Neutrophil (primary cell): ENCODE measurements around the gene FARSA.

Experiments used
- H3K27ac ChIP-seq: fragments of 200-600 bp; sonication (generic); 2 replicates; pipeline ENCODE4 v1.5.1; 2016; ENCODE audit warnings: mild to moderate bottlenecking, moderate library complexity
- H3K27me3 ChIP-seq: fragments of 200-600 bp; sonication (generic); 2 replicates; pipeline ENCODE4 v1.6.0; 2016; ENCODE audit warnings: mild to moderate bottlenecking
- H3K36me3 ChIP-seq: fragments of 200-600 bp; sonication (generic); 2 replicates; pipeline ENCODE4 v1.5.1; 2017
- H3K4me1 ChIP-seq, 2 experiments: fragments of 200-600 bp in 1 of 2; sonication (generic) in 1 of 2; 1 replicate in 1 of 2; 2 replicates in 1 of 2; pipeline versions ENCODE4 v1.5.1 to v1.6.1; 2013 to 2016; ENCODE audit warnings: low read depth in 1 of 2, low read length in 1 of 2, mild to moderate bottlenecking in 1 of 2, moderate library complexity in 1 of 2; ENCODE audit not compliant: control insufficient read depth in 1 of 2, insufficient read depth in 1 of 2
- H3K4me3 ChIP-seq, 2 experiments: fragments of 200-600 bp in 1 of 2; sonication (generic) in 1 of 2; 1 replicate in 1 of 2; 2 replicates in 1 of 2; pipeline ENCODE4 v1.5.1; 2013 to 2016; ENCODE audit warnings: low read depth in 1 of 2, low read length in 1 of 2, mild to moderate bottlenecking in 1 of 2, moderate library complexity in 1 of 2
- H3K9me3 ChIP-seq: fragments of 200-600 bp; sonication (generic); 2 replicates; pipeline ENCODE4 v1.5.1; 2016
- CTCF ChIP-seq: fragments of 200-600 bp; sonication (generic); IDR thresholded peaks from 2 replicates; pipeline ENCODE4 v1.5.1; 2016; ENCODE audit warnings: antibody characterized with exemption

Gene FARSA

DNA sequence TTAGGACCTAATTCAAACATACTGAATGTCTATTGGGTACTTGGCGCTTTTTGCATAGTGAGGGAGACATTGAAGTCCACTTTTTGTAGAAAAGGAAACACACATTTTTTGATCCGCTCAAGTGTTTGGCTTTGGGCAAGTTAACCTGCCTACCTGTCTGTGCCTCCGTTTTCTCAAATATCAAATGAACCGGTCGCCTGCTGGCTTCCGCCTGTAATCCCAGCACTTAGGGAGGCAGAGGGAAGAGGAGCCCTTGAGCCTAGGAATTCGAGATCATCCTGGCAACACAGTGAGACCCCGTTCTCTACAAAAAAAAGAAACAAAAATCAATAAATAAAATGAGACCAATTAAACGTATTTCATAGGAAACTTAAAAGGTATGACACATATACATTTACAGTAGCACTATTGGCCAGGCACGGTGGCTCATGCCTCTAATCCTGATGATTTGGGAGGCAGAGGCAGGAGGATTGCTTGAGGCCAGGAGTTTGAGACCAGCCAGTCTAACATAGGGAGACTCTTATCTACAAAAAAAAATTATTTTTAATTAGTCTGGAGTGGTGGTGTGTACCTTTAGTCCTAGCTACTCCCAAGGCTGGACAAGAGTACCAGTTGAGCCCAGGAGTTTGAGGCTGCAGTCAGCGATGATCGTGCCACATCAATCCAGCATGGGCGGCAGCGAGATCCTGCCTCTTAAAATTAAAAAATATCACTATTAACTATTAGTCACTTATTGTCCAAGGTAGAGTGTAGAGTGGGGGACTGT is 13.4 kb upstream of the FARSA start:
- Histone ChIP-seq H3K36me3 (peaks cover 30% of the 10 kb centered on the region), H3K27ac (peak overlapping the region; percentile 81), H3K9me3 (no peaks in the 10 kb centered on the region), H3K4me3 (peak overlapping the region; percentile 68 to 95), H3K27me3 (no peaks in the 10 kb centered on the region), H3K4me1 (peaks cover 19 to 20% of the 10 kb centered on the region in 2 experiments)
- TF ChIP-seq CTCF = no peak

DNA sequence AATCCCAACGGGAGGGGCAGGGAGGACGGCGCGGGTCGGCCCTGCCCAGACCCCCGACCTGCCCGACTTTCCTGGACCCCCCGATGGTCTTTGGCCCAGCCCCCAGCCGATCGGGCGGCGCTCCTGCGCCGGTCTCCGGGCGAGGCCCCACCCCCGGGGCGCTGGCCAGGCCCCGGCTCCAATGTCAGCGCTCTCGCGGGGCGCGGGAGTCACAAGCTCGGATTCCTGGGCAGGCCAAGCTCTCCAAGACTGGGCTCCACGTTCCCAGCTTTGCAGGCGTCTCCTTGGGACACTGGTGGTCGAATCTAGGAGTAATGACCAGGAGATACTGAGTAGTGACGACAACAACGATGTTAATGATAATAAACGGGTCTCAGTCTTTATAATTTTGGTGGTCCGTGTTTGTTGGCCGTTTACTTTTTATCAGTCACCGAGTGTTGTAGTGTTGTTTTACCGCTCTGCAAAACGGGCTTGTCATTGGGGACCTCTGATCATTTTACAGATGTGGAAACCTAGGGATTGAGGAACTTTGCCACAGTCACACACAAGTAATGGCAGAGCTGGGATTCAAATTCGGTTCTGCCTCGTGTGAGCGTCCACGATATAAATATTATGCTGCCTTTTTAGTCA is 12.7 kb upstream of the FARSA start:
- Histone ChIP-seq H3K27me3 (no peaks in the 10 kb centered on the region), H3K4me1 (peaks cover 19 to 20% of the 10 kb centered on the region in 2 experiments), H3K9me3 (no peaks in the 10 kb centered on the region), H3K4me3 (peak overlapping the region; percentile 68 to 95), H3K27ac (peak overlapping the region; percentile 81), H3K36me3 (peaks cover 35% of the 10 kb centered on the region)
- no peak for TF ChIP-seq CTCF

- Histone ChIP-seq H3K27me3 (no peaks in the 10 kb centered on the region), H3K4me3 (peak within 1 kb of the TSS; percentile 68 to 95), H3K4me1 (peaks cover 22 to 24% of the 10 kb centered on the region in 2 experiments), H3K27ac (peak within 1 kb of the TSS; percentile 81), H3K9me3 (no peaks in the 10 kb centered on the region), H3K36me3 (peaks cover 41% of the 10 kb centered on the region)
- TF ChIP-seq CTCF = peak; percentile 33
Observed at GRCh38 chr19:12945479-12946091, 12.1 kb upstream of the FARSA start, which contains the start of gene RAD23A. Gene RAD23A, plus strand, starts transcription at chr19:12945862. Its CDS starts 87 bp downstream, at chr19:12945949.

DNA sequence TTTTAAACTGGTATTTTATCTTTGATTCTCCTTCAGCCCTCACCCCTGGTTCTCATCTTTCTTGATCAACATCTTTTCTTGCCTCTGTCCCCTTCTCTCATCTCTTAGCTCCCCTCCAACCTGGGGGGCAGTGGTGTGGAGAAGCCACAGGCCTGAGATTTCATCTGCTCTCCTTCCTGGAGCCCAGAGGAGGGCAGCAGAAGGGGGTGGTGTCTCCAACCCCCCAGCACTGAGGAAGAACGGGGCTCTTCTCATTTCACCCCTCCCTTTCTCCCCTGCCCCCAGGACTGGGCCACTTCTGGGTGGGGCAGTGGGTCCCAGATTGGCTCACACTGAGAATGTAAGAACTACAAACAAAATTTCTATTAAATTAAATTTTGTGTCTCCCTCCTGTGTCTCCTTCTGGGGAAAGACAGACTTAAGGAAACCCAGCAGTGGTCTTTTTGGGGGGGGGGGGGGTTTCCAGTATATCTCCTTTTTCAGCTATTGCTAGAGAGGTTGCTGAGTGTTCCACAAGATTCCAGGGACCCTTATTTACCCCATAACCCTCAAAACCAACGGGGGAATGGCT is 10.7 kb upstream of the FARSA start:
- Histone ChIP-seq H3K27ac (peak overlapping the region; percentile 81), H3K36me3 (peaks cover 39% of the 10 kb centered on the region), H3K27me3 (no peaks in the 10 kb centered on the region), H3K9me3 (no peaks in the 10 kb centered on the region), H3K4me3 (no peak overlapping the region), H3K4me1 (peaks cover 30 to 38% of the 10 kb centered on the region in 2 experiments)
- TF ChIP-seq CTCF = no peak

DNA sequence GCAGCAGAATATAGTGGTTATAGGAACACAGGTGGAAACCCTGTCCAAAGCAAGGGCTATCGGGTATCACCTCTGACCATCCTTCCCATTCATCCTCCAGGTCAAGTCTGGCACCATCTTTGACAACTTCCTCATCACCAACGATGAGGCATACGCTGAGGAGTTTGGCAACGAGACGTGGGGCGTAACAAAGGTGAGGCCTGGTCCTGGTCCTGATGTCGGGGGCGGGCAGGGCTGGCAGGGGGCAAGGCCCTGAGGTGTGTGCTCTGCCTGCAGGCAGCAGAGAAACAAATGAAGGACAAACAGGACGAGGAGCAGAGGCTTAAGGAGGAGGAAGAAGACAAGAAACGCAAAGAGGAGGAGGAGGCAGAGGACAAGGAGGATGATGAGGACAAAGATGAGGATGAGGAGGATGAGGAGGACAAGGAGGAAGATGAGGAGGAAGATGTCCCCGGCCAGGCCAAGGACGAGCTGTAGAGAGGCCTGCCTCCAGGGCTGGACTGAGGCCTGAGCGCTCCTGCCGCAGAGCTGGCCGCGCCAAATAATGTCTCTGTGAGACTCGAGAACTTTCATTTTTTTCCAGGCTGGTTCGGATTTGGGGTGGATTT is 10.0 kb upstream of the FARSA start:
- Histone ChIP-seq H3K4me1 (peaks cover 36 to 43% of the 10 kb centered on the region in 2 experiments), H3K9me3 (no peaks in the 10 kb centered on the region), H3K27ac (peak overlapping the region; percentile 51), H3K27me3 (no peaks in the 10 kb centered on the region), H3K36me3 (peaks cover 33% of the 10 kb centered on the region), H3K4me3 (no peak overlapping the region)
- TF ChIP-seq CTCF = no peak
